Superior temporal gyrus (tissue), 1 donor: ENCODE results near the gene NEDD4.
A peak's percentile ranks its signal among the peaks of the same experiment; 100 is the strongest.
"Not testable (repeated sequence)": the region's sequence is repeated elsewhere in the genome, so short reads cannot be mapped to it uniquely, and the experiment has no call there.

Source experiments
- DNase-seq: peaks from one replicate; pipeline ENCODE4 v3.0.0-alpha.2; 2016; ENCODE audit errors: extremely low spot score

The NEDD4 gene

GRCh38 chr15:55993111-55993803 lies at the start of gene NEDD4:
Gene NEDD4 (minus strand): TSS chr15:55993612. CDS start chr15:55993555, 57 bp downstream.
- peak; percentile 84 for DNase-seq

- DNase-seq, result no peak
Measured at GRCh38 chr15:56042498-56042897, 49.1 kb upstream of the NEDD4 start.

GRCh38 chr15:56042031-56042430 lies 48.6 kb upstream of the NEDD4 start:
- DNase-seq, result no peak

- DNase-seq, result no peak
Measured at GRCh38 chr15:56040081-56041035, 46.9 kb upstream of the NEDD4 start.

GRCh38 chr15:56038707-56039106 lies 45.3 kb upstream of the NEDD4 start:
- no peak for DNase-seq

- DNase-seq, result no peak
Measured at GRCh38 chr15:56038015-56038414, 44.6 kb upstream of the NEDD4 start.

- DNase-seq, result no peak
Measured at GRCh38 chr15:56036546-56037067, 43.2 kb upstream of the NEDD4 start.

- no peak for DNase-seq
Measured at GRCh38 chr15:56035166-56035565, 41.8 kb upstream of the NEDD4 start.

GRCh38 chr15:56034514-56034913 lies 41.1 kb upstream of the NEDD4 start:
- no peak for DNase-seq

GRCh38 chr15:56032373-56032772 lies 39.0 kb upstream of the NEDD4 start:
- no peak for DNase-seq

- no peak for DNase-seq
Measured at GRCh38 chr15:56031836-56032235, 38.4 kb upstream of the NEDD4 start.

- DNase-seq, result no peak
Measured at GRCh38 chr15:56031402-56031801, 38.0 kb upstream of the NEDD4 start.

GRCh38 chr15:56028430-56028829 lies 35.0 kb upstream of the NEDD4 start:
- no peak for DNase-seq

GRCh38 chr15:56023160-56023559 lies 29.7 kb upstream of the NEDD4 start:
- not testable (repeated sequence) for DNase-seq

GRCh38 chr15:56019819-56020486 lies 26.5 kb upstream of the NEDD4 start:
- DNase-seq, result no peak

- DNase-seq, result no peak
Measured at GRCh38 chr15:56019060-56019793, 25.8 kb upstream of the NEDD4 start.

- DNase-seq, result no peak
Measured at GRCh38 chr15:56017920-56018319, 24.5 kb upstream of the NEDD4 start.

- DNase-seq, result no peak
Measured at GRCh38 chr15:56017511-56017910, 24.1 kb upstream of the NEDD4 start.

GRCh38 chr15:56016281-56016680 lies 22.9 kb upstream of the NEDD4 start:
- DNase-seq, result no peak

GRCh38 chr15:56014677-56015076 lies 21.3 kb upstream of the NEDD4 start:
- no peak for DNase-seq

GRCh38 chr15:56007053-56007452 lies 13.6 kb upstream of the NEDD4 start:
- not testable (repeated sequence) for DNase-seq
